Mucosa of rectum (tissue), 2 donors: ENCODE data around the gene ALAS2.

Experiments
- H3K27ac ChIP-seq, 2 donors: one replicate each; pipeline ENCODE4 v1.7.0; 2013; ENCODE audit warnings: inconsistent platforms in 2 of 2, low read depth in 2 of 2, low read length in 2 of 2
- H3K27me3 ChIP-seq, 2 donors: one replicate each; pipeline ENCODE4 v1.7.0; 2013; ENCODE audit warnings: low read length in 2 of 2; ENCODE audit not compliant: control insufficient read depth in 2 of 2, insufficient read depth in 2 of 2
- H3K36me3 ChIP-seq, 2 donors: one replicate each; pipeline ENCODE4 v1.7.0; 2013; ENCODE audit warnings: low read length in 2 of 2; ENCODE audit not compliant: control insufficient read depth in 2 of 2, insufficient read depth in 2 of 2
- H3K4me1 ChIP-seq, 2 donors: one replicate each; pipeline ENCODE4 v1.7.0; 2013; ENCODE audit warnings: low read length in 2 of 2, mild to moderate bottlenecking in 1 of 2; ENCODE audit not compliant: control insufficient read depth in 2 of 2, insufficient read depth in 2 of 2
- H3K4me3 ChIP-seq, 2 donors: one replicate each; pipeline ENCODE4 v1.7.0; 2013; ENCODE audit warnings: low read length in 2 of 2
- H3K9ac ChIP-seq, 2 donors: one replicate each; pipeline ENCODE4 v1.7.0; 2013; ENCODE audit warnings: low read length in 2 of 2, low read depth in 1 of 2, mild to moderate bottlenecking in 1 of 2
- H3K9me3 ChIP-seq, 2 donors: one replicate each; pipeline ENCODE4 v1.7.0; 2013; ENCODE audit warnings: low read length in 2 of 2; ENCODE audit not compliant: control insufficient read depth in 2 of 2
- donor health status: healthy.
- donor health status: Normal muscosa, but diverticular disease.

ALAS2 gene

DNA sequence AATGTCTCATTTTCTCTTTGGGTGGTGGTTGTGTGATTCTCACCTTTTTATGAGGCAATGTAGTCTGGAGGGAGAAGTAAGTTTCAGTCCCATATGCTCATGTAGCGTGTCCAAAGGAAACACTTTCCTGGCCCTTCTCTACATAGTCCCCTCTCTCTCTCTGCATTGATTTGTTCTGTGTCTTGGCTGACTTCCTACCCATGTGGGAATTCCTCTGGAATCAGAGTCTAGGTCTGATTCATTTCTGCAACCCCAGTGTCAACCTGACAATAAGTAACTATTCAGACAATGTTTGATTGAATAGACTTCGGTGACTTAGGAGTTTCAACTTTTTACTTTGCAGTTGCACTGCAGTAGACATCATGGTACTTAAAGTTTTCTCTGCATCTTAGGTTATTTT is 2.7 kb upstream of the ALAS2 start:
- Histone ChIP-seq H3K4me1 (no peaks in the 10 kb centered on the region), H3K36me3 (no peaks in the 10 kb centered on the region), H3K9me3 (no peaks in the 10 kb centered on the region), H3K27me3 (peaks cover 0 to 6% of the 10 kb centered on the region in 2 donors), H3K27ac (no peak overlapping the region), H3K9ac (no peak overlapping the region), H3K4me3 (no peak overlapping the region)

DNA sequence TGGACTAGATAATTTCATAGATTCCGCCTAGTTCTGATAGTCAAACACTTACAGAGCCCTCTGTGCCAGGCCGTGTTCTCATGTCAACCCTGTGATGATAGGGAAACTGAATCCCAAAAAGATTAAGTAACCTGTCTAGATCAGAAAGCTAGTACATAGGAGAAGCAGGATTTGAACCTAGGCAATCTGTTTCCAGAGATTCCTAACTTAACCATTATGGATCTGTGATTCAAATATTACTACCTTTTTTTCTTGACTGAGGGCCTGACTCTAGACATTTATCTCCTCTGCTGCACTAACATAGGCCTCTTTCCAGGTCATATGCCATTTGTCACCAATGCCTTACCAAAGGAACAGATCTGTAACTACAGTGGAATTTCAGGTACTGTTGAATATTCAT is 1.5 kb downstream of the ALAS2 start:
- Histone ChIP-seq H3K27ac (no peak overlapping the region), H3K27me3 (peaks cover 0 to 6% of the 10 kb centered on the region in 2 donors), H3K9ac (no peak overlapping the region), H3K9me3 (no peaks in the 10 kb centered on the region), H3K4me3 (no peak overlapping the region), H3K36me3 (no peaks in the 10 kb centered on the region), H3K4me1 (no peaks in the 10 kb centered on the region)

DNA sequence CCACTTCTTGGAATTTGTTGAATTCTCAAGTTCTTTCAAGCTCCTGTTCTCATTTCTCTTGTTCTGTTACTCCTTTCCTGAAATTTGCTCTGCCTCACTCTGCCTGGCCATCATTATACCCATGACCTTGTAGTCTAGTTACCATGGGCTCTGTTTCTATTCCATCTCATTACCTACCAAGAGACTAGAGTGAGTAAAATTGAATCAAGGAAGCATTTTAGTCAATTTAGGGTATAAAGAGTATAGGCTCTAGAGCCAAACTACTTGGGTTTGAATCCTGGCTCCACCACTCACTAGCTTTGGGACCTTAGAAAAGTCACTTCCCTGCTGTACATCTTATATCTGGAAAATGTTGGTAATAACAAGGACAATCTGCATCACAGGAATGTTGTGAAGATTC is 2.2 kb downstream of the ALAS2 start:
- H3K36me3 ChIP-seq, result no peaks in the 10 kb centered on the region
- peaks cover 0 to 6% of the 10 kb centered on the region in 2 donors for H3K27me3 ChIP-seq
- H3K9ac ChIP-seq, result no peak overlapping the region
- H3K9me3 ChIP-seq, result no peaks in the 10 kb centered on the region
- no peaks in the 10 kb centered on the region for H3K4me1 ChIP-seq
- H3K27ac ChIP-seq, result no peak overlapping the region
- H3K4me3 ChIP-seq, result no peak overlapping the region

DNA sequence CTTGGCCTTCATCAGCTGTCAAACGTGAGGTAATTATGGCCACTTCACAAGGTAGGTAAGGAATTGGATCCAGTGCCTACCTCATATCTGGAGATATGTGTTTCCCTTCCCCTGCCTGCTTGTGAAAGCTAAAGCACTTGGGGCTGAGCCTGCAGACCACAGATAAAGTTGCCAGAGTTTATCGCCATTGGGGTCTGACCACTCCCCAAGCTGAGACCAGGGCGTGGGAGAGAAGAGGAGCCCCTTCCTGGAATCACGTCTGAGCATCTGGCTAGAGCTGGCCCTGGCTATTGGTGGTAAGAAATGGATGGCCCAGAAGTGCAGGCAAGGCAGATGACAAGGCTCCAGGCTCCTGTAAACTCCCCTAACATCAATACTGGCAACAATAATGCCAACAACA is 2.7 kb downstream of the ALAS2 start:
- no peaks in the 10 kb centered on the region for H3K4me1 ChIP-seq
- no peaks in the 10 kb centered on the region for H3K9me3 ChIP-seq
- peaks cover 0 to 2% of the 10 kb centered on the region in 2 donors for H3K27me3 ChIP-seq
- no peak overlapping the region for H3K9ac ChIP-seq
- H3K36me3 ChIP-seq, result no peaks in the 10 kb centered on the region
- no peak overlapping the region for H3K27ac ChIP-seq
- no peak overlapping the region for H3K4me3 ChIP-seq

DNA sequence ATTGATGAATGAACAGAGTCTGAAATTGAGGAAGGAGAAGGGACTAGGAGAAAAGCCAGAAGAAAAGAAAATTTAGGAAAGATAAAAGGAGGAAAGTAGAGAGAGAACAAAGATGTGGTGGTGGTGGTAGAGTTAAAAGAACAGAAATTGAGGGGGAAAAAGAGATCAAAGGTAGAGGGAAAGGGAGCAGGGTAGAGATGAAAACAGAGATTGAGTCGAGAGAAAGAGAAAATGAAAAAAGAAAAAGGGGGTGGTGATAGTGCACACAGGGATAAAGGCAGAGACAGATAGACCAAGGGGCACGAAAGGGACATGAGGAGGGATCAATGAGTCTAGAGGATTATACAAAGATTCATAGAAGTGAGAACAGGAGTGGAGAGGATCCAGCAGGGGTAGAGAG is 3.9 kb downstream of the ALAS2 start:
- H3K36me3 ChIP-seq, result no peaks in the 10 kb centered on the region
- H3K27me3 ChIP-seq, result peaks cover 0 to 2% of the 10 kb centered on the region in 2 donors
- H3K9me3 ChIP-seq, result no peaks in the 10 kb centered on the region
- H3K4me1 ChIP-seq, result no peaks in the 10 kb centered on the region
- H3K4me3 ChIP-seq, result no peak overlapping the region
- no peak overlapping the region for H3K9ac ChIP-seq
- no peak overlapping the region for H3K27ac ChIP-seq

DNA sequence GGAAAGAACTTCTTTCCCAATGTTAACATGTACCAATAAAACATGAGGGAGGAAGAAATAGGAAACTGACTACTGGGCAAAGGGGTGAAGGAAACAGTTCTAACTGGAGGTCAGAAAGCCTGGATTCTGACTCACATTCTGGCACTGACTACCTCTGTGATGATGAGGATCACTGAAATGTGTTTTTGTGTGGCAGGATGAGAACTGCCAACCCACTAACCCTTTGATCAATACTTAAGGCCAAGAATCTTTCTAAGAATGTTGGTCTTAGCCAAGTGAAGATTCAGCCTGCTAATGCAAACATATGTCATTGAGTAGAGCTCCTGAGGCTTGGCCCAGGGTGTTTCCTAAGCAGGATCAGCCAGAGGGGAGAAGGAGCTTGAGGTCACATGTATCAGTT is 4.6 kb downstream of the ALAS2 start:
- Histone ChIP-seq H3K9me3 (no peaks in the 10 kb centered on the region), H3K36me3 (no peaks in the 10 kb centered on the region), H3K9ac (no peak overlapping the region), H3K27ac (no peak overlapping the region), H3K4me3 (no peak overlapping the region), H3K27me3 (peaks cover 0 to 2% of the 10 kb centered on the region in 2 donors), H3K4me1 (no peaks in the 10 kb centered on the region)

DNA sequence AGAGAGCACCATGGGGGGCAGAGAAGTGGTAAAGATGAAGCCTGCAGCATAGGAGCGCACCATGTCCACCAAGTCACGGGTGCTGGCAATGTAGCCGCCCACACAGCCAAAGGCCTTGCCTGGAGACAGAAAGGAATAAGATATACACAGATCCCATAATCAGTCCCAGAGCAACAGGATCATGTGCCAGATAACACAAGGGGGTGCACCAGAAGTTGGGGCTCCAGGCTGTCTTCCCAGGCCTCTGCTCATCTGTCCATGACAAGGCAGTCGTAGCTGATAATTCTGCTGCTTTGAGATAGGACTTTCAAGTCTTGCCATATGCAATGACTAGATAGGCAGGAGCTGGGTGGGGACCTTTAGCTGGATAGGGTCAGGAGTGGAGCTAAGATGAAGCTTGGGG is 15.9 kb downstream of the ALAS2 start:
- H3K9ac ChIP-seq, result no peak overlapping the region
- no peak overlapping the region for H3K4me3 ChIP-seq
- H3K4me1 ChIP-seq, result no peaks in the 10 kb centered on the region
- no peaks in the 10 kb centered on the region for H3K27me3 ChIP-seq
- H3K27ac ChIP-seq, result no peak overlapping the region
- no peaks in the 10 kb centered on the region for H3K36me3 ChIP-seq
- no peaks in the 10 kb centered on the region for H3K9me3 ChIP-seq

DNA sequence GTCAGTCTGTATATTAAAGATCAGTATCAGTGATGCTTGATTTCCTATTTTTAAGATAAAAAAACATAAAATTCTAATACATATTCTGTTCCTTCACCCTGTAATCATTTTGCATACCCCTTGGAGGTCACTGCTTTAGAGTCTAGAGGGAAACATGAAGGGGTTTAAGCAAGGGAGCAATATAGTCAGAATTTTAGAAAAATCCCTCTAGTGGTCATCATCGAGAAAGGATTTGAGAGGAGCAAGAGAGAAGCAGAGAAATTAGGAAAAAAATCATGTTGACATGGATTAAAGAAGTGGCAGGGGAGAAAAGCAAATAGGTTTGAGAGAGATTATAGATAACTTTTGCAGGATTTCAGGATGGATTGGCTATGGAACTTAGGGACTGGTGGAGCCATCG is 19.5 kb downstream of the ALAS2 start:
- Histone ChIP-seq H3K4me1 (peaks cover 10 to 11% of the 10 kb centered on the region in 2 donors), H3K36me3 (peaks cover 0 to 4% of the 10 kb centered on the region in 2 donors), H3K4me3 (no peak overlapping the region), H3K9me3 (no peaks in the 10 kb centered on the region), H3K9ac (no peak overlapping the region), H3K27ac (no peak overlapping the region), H3K27me3 (no peaks in the 10 kb centered on the region)

DNA sequence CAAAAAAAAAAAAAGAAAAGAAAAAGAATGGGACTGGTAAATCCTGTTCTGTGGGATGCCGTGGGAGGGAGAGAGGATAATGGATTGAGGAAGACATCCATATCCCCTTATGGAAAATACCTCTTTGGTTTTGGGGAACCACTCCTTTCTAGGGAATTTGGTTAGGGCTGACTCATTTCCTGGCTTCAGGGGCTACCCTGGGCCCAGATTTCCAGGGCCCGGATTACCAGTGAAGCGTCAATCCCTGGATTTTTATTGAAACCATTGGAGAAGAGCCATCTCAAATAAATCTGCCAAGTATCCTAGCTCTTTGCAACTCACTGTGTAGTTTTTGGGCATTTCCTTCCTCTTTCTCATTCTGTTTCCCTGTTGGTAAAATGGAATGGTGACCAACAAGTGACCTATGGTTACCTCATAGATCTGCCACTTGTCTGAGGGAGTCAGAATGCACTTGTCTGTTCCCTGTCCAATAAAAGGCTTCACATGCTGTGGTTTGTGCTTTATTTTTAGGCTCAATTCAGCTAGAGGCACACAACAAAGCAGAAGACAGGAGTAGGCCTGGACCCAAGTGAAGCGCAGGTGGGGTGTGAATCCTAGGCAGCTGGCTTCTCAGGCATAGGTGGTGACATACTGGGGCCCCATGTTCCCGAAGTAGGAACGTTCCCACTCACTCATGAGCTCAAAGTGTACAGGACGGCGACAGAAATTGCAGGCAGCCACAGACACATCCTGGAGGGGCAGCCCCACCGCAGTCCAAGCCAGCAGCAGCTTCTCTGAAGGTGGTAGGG is 22.0 kb downstream of the ALAS2 start:
- no peaks in the 10 kb centered on the region for H3K9me3 ChIP-seq
- H3K27ac ChIP-seq, result no peak overlapping the region
- no peak overlapping the region for H3K9ac ChIP-seq
- peaks cover 10 to 11% of the 10 kb centered on the region in 2 donors for H3K4me1 ChIP-seq
- peaks cover 0 to 24% of the 10 kb centered on the region in 2 donors for H3K36me3 ChIP-seq
- no peak overlapping the region for H3K4me3 ChIP-seq
- no peaks in the 10 kb centered on the region for H3K27me3 ChIP-seq

DNA sequence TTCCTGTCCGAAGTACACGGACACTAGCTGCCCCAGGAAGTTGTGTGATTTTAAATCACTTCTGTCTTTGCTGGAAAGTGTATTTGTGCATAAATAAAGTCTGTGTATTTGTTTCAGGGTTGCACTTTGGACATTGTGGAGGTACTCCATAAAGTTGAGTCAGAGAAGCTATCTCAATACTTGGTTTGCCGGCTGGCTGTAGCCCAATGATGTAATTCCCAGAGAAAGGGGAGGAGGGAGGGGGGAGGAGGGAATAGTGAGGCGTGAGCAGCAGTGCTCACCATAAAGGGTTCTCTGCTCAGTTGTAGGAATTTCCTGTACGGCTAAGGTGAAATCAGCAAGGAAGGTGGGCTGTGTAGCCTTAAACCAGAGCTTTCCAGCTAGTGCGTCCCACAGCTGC is 23.1 kb downstream of the ALAS2 start:
- peak overlapping the region in 1 of 2 donors; percentile 26 for H3K4me3 ChIP-seq
- H3K4me1 ChIP-seq, result peaks cover 10 to 11% of the 10 kb centered on the region in 2 donors
- no peaks in the 10 kb centered on the region for H3K27me3 ChIP-seq
- peak overlapping the region; percentile 85 for H3K27ac ChIP-seq
- H3K9me3 ChIP-seq, result no peaks in the 10 kb centered on the region
- H3K9ac ChIP-seq, result peak overlapping the region; percentile 44 to 63
- peaks cover 0 to 25% of the 10 kb centered on the region in 2 donors for H3K36me3 ChIP-seq
